ENCODE data around the gene CD96. TPM values are rescaled to one million over a fixed set of nuclear protein-coding genes. Genes with fewer than 3 reads are reported as not detected.
A peak's percentile ranks its signal among the peaks of the same experiment; 100 is the strongest.

Gene CD96
- total RNA-seq, 1 donor from 2014 or later, result 5.6 TPM

DNA sequence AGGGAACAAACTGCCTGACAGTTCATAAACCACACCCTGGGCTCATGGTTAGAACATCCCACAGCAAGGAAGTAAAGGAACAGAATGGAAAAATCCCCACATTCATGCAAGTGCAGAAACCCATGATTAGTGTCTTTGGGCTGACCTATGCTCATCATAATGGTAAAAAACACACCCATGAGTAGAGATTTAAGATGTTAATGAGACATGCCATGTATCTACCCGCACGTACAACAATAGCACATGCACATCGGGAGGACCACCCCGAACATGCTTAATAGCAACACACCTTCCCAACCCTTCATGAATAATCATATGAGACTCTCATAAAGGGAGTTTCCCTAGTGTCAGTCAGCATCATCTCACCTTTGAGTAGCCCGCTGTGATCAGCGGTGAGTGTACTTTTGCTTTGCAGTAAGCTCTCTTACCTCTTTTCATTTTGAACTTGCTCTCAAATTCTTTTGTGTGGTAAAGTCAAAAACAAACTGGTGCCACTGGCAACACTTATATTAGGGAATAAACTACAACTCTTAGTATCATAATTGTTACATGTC, 30.0 kb downstream of the CD96 start:
- H3K4me1 ChIP-seq, result no peaks in the 10 kb centered on the region
- H3K27ac ChIP-seq, result no peak overlapping the region
- TF ChIP-seq, protein P1, sequence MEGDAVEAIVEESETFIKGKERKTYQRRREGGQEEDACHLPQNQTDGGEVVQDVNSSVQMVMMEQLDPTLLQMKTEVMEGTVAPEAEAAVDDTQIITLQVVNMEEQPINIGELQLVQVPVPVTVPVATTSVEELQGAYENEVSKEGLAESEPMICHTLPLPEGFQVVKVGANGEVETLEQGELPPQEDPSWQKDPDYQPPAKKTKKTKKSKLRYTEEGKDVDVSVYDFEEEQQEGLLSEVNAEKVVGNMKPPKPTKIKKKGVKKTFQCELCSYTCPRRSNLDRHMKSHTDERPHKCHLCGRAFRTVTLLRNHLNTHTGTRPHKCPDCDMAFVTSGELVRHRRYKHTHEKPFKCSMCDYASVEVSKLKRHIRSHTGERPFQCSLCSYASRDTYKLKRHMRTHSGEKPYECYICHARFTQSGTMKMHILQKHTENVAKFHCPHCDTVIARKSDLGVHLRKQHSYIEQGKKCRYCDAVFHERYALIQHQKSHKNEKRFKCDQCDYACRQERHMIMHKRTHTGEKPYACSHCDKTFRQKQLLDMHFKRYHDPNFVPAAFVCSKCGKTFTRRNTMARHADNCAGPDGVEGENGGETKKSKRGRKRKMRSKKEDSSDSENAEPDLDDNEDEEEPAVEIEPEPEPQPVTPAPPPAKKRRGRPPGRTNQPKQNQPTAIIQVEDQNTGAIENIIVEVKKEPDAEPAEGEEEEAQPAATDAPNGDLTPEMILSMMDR (IDR thresholded peaks at IDR 0.05), result no peak
- DNase-seq (no peak), ATAC-seq (no peak)
- H3K9me3 ChIP-seq, result no peaks in the 10 kb centered on the region
- H3K36me3 ChIP-seq, result no peaks in the 10 kb centered on the region
- intact Hi-C loops (cut with DNase I), result no loop called here
- no peaks in the 10 kb centered on the region for H3K27me3 ChIP-seq (ENCODE audit: low read depth)
- no peak overlapping the region for H3K4me3 ChIP-seq

DNA sequence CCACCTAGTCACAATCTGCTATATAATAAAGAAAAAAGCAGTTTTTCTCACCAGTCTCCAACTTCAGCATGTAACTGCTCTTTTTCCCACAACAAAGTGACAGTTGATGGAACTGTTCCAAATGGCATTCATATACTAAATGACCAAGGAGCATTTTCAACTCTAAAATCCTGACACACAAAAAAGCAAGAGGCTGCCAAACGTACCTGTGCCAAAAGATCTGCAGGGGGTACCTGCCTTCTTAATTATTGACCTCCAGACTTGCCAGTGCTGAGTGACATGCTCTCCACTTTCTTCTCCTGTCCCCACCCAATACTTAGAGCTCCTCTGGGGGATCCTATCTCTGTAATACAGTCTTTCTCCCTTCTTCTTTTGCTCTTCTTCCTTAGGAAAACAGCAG, 35.1 kb downstream of the CD96 start:
- no peaks in the 10 kb centered on the region for H3K27me3 ChIP-seq (ENCODE audit: low read depth)
- DNase-seq, result no peak
- no peak overlapping the region for H3K27ac ChIP-seq
- no peak for ATAC-seq
- intact Hi-C loops (cut with DNase I), result no loop called here
- TF ChIP-seq, protein P1 (IDR thresholded peaks at IDR 0.05), result no peak
- no peaks in the 10 kb centered on the region for H3K36me3 ChIP-seq
- H3K4me3 ChIP-seq, result no peak overlapping the region
- no peaks in the 10 kb centered on the region for H3K4me1 ChIP-seq
- no peaks in the 10 kb centered on the region for H3K9me3 ChIP-seq

DNA sequence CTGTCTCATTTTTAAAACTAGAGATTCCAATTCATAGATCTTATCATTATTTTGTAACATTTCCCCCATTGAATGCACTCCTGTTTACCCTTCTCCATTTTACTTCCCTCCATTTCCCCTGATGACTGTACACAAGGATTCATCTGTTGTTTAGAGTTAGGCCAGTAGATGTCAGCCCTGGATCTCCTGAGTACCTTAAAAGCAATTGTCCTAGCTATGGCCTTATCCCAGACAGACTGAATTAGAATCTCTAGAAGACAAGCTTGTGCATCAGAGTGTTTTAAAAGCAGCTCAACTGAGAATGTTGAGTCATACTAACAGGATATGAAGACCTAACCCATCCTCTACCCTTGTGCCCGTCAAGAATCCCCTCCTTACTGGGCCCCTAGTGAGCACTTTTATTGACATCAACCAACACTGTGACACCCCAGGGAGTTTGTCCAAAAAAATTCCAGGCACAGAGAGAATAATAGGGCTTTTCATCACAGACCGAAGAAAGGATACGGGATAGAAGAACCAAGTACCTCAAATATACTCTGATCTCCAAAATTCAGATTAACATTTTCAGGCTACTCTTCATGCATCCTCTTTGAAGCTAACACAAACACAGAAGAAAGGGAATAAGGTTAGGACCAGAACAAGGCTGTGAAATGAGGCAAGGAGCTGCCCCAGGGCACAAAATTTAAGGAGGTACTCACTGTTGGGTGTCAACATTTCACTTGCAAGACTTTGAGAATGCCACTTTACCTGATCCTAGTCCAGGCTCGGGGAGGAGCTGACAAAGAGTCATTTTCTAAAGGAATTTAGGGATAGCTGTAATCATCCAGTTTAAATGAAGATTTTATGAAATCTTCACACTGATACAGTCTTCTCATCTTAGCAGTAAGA, 36.0 kb downstream of the CD96 start:
- TF ChIP-seq, protein P1 (IDR thresholded peaks at IDR 0.05), result no peak
- Histone ChIP-seq H3K9me3 (no peaks in the 10 kb centered on the region), H3K4me1 (no peaks in the 10 kb centered on the region), H3K4me3 (no peak overlapping the region), H3K36me3 (no peaks in the 10 kb centered on the region), H3K27ac (no peak overlapping the region), H3K27me3 (ENCODE audit: low read depth) (no peaks in the 10 kb centered on the region)
- intact Hi-C loops (cut with DNase I), result no loop called here
- peak; percentile 66 to 72 for ATAC-seq
- no peak for DNase-seq

DNA sequence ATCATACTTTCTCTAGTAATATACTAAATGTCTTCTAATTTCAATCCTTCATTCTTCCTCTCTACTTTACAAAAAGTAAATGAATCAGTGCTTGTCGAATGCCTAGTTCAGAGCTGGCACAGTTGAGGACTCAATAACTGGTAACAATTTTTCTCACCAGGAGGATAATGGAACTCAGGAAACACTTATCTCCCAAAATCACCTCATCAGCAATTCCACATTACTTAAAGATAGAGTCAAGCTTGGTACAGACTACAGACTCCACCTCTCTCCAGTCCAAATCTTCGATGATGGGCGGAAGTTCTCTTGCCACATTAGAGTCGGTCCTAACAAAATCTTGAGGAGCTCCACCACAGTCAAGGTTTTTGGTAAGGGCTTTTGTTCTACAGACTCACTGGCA, 36.9 kb downstream of the CD96 start:
- Histone ChIP-seq H3K27me3 (ENCODE audit: low read depth) (no peaks in the 10 kb centered on the region), H3K4me1 (no peaks in the 10 kb centered on the region), H3K27ac (no peak overlapping the region), H3K36me3 (no peaks in the 10 kb centered on the region), H3K4me3 (no peak overlapping the region), H3K9me3 (no peaks in the 10 kb centered on the region)
- TF ChIP-seq, protein P1 (IDR thresholded peaks at IDR 0.05), result no peak
- ATAC-seq (no peak), DNase-seq (no peak)
- intact Hi-C loops (cut with DNase I), result no loop called here

DNA sequence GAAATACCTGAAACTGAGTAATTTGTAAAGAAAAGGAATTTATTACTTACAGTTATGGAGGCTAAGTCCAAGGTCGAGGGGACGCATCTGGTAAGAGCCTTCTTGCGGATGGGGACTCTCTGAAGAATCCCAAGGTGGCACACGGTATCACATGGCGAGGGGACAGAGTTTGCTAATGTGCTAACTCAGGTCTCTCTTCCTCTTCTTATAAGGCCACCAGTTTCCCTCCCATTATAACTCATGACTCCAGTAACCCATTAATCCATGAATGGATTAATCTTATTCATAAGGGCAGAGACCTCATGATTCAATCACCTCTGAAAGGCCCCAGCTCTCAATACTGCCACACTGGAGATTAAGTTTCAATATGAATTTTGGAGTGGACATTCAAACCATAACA, 37.5 kb downstream of the CD96 start:
- DNase-seq (no peak), ATAC-seq (no peak)
- Histone ChIP-seq H3K27ac (no peak overlapping the region), H3K4me3 (no peak overlapping the region), H3K27me3 (ENCODE audit: low read depth) (no peaks in the 10 kb centered on the region), H3K9me3 (no peaks in the 10 kb centered on the region), H3K36me3 (no peaks in the 10 kb centered on the region), H3K4me1 (no peaks in the 10 kb centered on the region)
- TF ChIP-seq, protein P1 (IDR thresholded peaks at IDR 0.05), result no peak
- intact Hi-C loops (cut with DNase I), result no loop called here
